ENCODE results near the gene RNF180.

GRCh38 chr5:64295101-64295500 lies 129.5 kb downstream of the RNF180 start:
- TF ChIP-seq, protein P1, sequence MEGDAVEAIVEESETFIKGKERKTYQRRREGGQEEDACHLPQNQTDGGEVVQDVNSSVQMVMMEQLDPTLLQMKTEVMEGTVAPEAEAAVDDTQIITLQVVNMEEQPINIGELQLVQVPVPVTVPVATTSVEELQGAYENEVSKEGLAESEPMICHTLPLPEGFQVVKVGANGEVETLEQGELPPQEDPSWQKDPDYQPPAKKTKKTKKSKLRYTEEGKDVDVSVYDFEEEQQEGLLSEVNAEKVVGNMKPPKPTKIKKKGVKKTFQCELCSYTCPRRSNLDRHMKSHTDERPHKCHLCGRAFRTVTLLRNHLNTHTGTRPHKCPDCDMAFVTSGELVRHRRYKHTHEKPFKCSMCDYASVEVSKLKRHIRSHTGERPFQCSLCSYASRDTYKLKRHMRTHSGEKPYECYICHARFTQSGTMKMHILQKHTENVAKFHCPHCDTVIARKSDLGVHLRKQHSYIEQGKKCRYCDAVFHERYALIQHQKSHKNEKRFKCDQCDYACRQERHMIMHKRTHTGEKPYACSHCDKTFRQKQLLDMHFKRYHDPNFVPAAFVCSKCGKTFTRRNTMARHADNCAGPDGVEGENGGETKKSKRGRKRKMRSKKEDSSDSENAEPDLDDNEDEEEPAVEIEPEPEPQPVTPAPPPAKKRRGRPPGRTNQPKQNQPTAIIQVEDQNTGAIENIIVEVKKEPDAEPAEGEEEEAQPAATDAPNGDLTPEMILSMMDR (IDR thresholded peaks at IDR 0.05; ENCODE audit: low read length): no peak
- TF ChIP-seq EZH2 (IDR thresholded peaks at IDR 0.05; ENCODE audit: borderline replicate concordance, low read length): no peak
